ENCODE measurements around the gene POU2F1.

- TF ChIP-seq ZBTB21 (tag by site-specific recombination; IDR thresholded peaks at IDR 0.05) (no peak), YY1 (tag by site-specific recombination; IDR thresholded peaks at IDR 0.05) (no peak), CTCF (tag by site-specific recombination; IDR thresholded peaks at IDR 0.05) (no peak), ZNF629 (tag by site-specific recombination; IDR thresholded peaks at IDR 0.05) (no peak), ZNF211 (tag by site-specific recombination; IDR thresholded peaks at IDR 0.05; ENCODE audit: low read depth) (no peak), PATZ1 (tag by site-specific recombination; IDR thresholded peaks at IDR 0.05) (no peak), SCRT1 (tag by site-specific recombination; IDR thresholded peaks at IDR 0.05; ENCODE audit: borderline replicate concordance) (no peak)
These were observed 255.4 kb downstream of the POU2F1 start for GRCh38 chr1:167476061-167476460.

Data from HEK293 (cell line).